B cell (primary cell): ENCODE data around the gene DLG3. TPM values are rescaled to one million over a fixed set of nuclear protein-coding genes. Genes with fewer than 3 reads are reported as not detected.

Experiments
- ATAC-seq: fragments of 200-7000 bp; cut with Tn5 transposase; one replicate; pipeline ENCODE4 v1.10.0; 2021; ENCODE audit warnings: low read depth, mild to moderate bottlenecking, moderate number of reproducible peaks, moderate library complexity
- CTCF ChIA-PET: fragments of 350-600 bp; sonication (Branson Sonifier 250); formaldehyde crosslinking; loops from one replicate; lab custom pipeline; 2021; ENCODE audit warnings: antibody characterized with exemption, inconsistent platforms; lab: Charles Lee
- POLR2A ChIA-PET: fragments of 350-600 bp; sonication (Branson Sonifier 250); formaldehyde crosslinking; loops from one replicate; lab custom pipeline; 2021; ENCODE audit warnings: antibody characterized with exemption; lab: Charles Lee
- DNase-seq: peaks from one replicate; pipeline ENCODE4 v3.0.0; 2013
- H2AFZ ChIP-seq: 2 replicates; pipeline ENCODE4 v1.6.1; 2012; ENCODE audit warnings: mild to moderate bottlenecking, low read depth, low read length; ENCODE audit not compliant: insufficient read depth, poor library complexity, severe bottlenecking
- H3K27ac ChIP-seq, 2 donors: 1 replicate in 1 of 2; 2 replicates in 1 of 2; pipeline ENCODE4 v1.5.1; 2012 to 2013; ENCODE audit warnings: low read length in 2 of 2, mild to moderate bottlenecking in 2 of 2, moderate library complexity in 1 of 2
- H3K27me3 ChIP-seq, 4 experiments: fragments of 200-600 bp in 1 of 4; sonication (generic) in 1 of 4; replicated peaks in 1 of 4; 1 replicate in 2 of 4; 2 replicates in 2 of 4; pipeline versions ENCODE4 v1.6.1 to v1.7.0; 2013 to 2016; ENCODE audit warnings: low read length in 3 of 4, mild to moderate bottlenecking in 2 of 4, mixed read lengths in 1 of 4, moderate library complexity in 1 of 4; ENCODE audit not compliant: insufficient read depth in 4 of 4, control insufficient read depth in 3 of 4; ENCODE audit errors: control extremely low read depth in 1 of 4
- H3K36me3 ChIP-seq, 2 experiments: replicated peaks in 1 of 2; 1 replicate in 1 of 2; 2 replicates in 1 of 2; pipeline versions ENCODE4 v1.6.1 to v1.7.1; 2013; ENCODE audit warnings: low read length in 1 of 2; ENCODE audit not compliant: insufficient read depth in 2 of 2, control insufficient read depth in 1 of 2; ENCODE audit errors: control extremely low read depth in 1 of 2, extremely low read depth in 1 of 2
- H3K4me1 ChIP-seq, 2 donors: fragments of 200-600 bp in 1 of 2; sonication (generic) in 1 of 2; 1 replicate in 1 of 2; 2 replicates in 1 of 2; pipeline versions ENCODE4 v1.5.1 to v1.6.1; 2013 to 2017; ENCODE audit warnings: low read length in 2 of 2; ENCODE audit not compliant: control insufficient read depth in 2 of 2, insufficient read depth in 2 of 2
- H3K4me2 ChIP-seq: replicated peaks from 2 replicates; pipeline ENCODE3; 2012; ENCODE audit warnings: mild to moderate bottlenecking, low read depth, low read length; ENCODE audit not compliant: poor library complexity, severe bottlenecking
- H3K4me3 ChIP-seq, 5 experiments: fragments of 200-600 bp in 1 of 5; sonication (generic) in 1 of 5; 1 replicate in 3 of 5; 2 replicates in 2 of 5; pipeline versions ENCODE4 v1.5.1 to v1.7.0; 2011 to 2016; ENCODE audit warnings: low read length in 4 of 5, mild to moderate bottlenecking in 4 of 5, low read depth in 2 of 5, control low read depth in 1 of 5, moderate library complexity in 1 of 5; ENCODE audit not compliant: insufficient read depth in 1 of 5; ENCODE audit errors: control extremely low read depth in 1 of 5, extremely low read depth in 1 of 5
- H3K79me2 ChIP-seq: fragments of 200-600 bp; sonication (generic); one replicate; pipeline ENCODE4 v1.6.0; 2016; ENCODE audit warnings: low read length; ENCODE audit not compliant: control insufficient read depth, insufficient read depth
- H3K9ac ChIP-seq: fragments of 200-600 bp; sonication (generic); 2 replicates; pipeline ENCODE4 v1.6.1; 2017; ENCODE audit warnings: mild to moderate bottlenecking, low read length, moderate library complexity
- H3K9me3 ChIP-seq, 3 donors: one replicate each; pipeline versions ENCODE4 v1.6.1 to v1.7.1; 2013; ENCODE audit warnings: low read length in 2 of 3; ENCODE audit not compliant: control insufficient read depth in 2 of 3, insufficient read depth in 1 of 3; ENCODE audit errors: control extremely low read depth in 1 of 3
- H4K20me1 ChIP-seq: 2 replicates; pipeline ENCODE4 v1.6.0; 2012; ENCODE audit warnings: mild to moderate bottlenecking, low read length; ENCODE audit not compliant: insufficient read depth, control insufficient read depth, poor library complexity, severe bottlenecking
- H3K27ac Mint-ChIP-seq: one replicate; pipeline ENCODE4 v1.8.0; 2021; ENCODE audit warnings: mixed read lengths
- H3K27me3 Mint-ChIP-seq: one replicate; pipeline ENCODE4 v1.8.0; 2021; ENCODE audit warnings: mixed read lengths
- H3K4me1 Mint-ChIP-seq: one replicate; pipeline ENCODE4 v1.8.0; 2021; ENCODE audit warnings: mixed read lengths
- H3K4me3 Mint-ChIP-seq: one replicate; pipeline ENCODE4 v1.8.0; 2021; ENCODE audit warnings: mixed read lengths
- H3K9me3 Mint-ChIP-seq: one replicate; pipeline ENCODE4 v1.8.0; 2022; ENCODE audit warnings: mixed read lengths; ENCODE audit not compliant: insufficient read depth
- CTCF ChIP-seq: fragments of 200-600 bp; IDR thresholded peaks from one replicate; pipeline ENCODE4 v1.8.0; 2022; ENCODE audit warnings: antibody characterized with exemption, mild to moderate bottlenecking
- EZH2 ChIP-seq: IDR thresholded peaks from 2 replicates; pipeline ENCODE4 v1.6.1; 2012; ENCODE audit warnings: borderline replicate concordance, low read depth, mild to moderate bottlenecking, moderate library complexity, low read length; ENCODE audit not compliant: insufficient read depth, poor library complexity, severe bottlenecking
- WGBS: methylation state at CpG from one replicate; pipeline ENCODE4 v1.1.5; 2013; ENCODE audit warnings: missing lambda C conversion rate; ENCODE audit not compliant: insufficient coverage; 5-methylcytosine and 5-hydroxymethylcytosine counted together
- intact Hi-C: fragments of 100-400 bp; cut with micrococcal nuclease; formaldehyde crosslinking; loops from one replicate; pipeline ENCODE4 v1.10.0; 2022
- polyA plus RNA-seq: library from polyadenylated mRNA; depleted of rRNA; stranded (reverse); fragments of >200 nt; gene quantifications from 2 replicates; pipeline ENCODE4 v1.2.3, GENCODE V29; 2012
- total RNA-seq, 2 donors: library from RNA; stranded (reverse); fragments of 120-200 nt in 1 of 2; gene quantifications; 1 replicate in 1 of 2; 2 replicates in 1 of 2; pipeline versions ENCODE4 v1.2.3 to v1.2.4, GENCODE V29; 2013 to 2022

The DLG3 gene
- total and polyA plus RNA-seq, 2 donors (not counting 1 experiment from before 2014, with no cell fraction given), result 1.5 to 6.9 TPM

DNA sequence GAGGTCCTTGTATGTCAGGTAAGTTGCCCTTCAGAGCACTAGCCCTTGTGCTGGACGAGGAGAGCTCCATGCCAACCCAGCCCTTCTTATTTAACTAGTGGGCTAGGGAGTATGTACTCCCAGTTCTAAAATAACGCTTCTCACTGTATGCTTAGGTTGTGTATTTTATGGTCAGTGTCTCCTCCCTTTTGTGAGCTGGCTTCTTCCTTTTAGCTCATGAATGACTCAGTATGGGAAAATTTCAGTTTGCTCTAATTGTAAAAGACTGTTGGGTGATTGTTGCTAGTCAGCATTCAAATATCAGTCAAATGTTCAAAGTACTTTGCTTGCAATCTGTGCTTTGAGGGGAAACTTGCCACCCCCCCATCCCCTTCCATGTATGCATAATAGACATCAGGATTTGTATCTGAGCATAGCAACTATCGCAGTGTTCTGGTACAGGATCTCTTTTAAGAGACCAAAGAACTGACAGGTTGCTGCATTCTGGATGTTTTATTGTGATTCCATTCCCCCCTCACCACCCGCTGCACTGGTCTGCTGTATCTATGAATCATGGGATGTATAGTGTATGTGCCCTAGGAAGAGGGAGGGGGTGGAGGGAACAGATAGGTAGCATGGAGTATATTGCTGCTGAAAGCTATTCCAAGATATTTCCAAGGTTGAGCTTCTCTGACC lies 34.7 kb downstream of the DLG3 start:
- no peaks in the 10 kb centered on the region for H3K36me3 ChIP-seq
- H3K4me3 ChIP-seq, result no peak overlapping the region
- Mint-ChIP-seq H3K27me3 (no peaks in the 10 kb centered on the region), H3K4me3 (no peak overlapping the region), H3K4me1 (peaks cover 1% of the 10 kb centered on the region), H3K27ac (no peak overlapping the region), H3K9me3 (no peaks in the 10 kb centered on the region)
- ChIA-PET CTCF (no interaction called here), POLR2A (no interaction called here)
- no peak overlapping the region for H3K9ac ChIP-seq
- DNase-seq, result no peak
- no peak overlapping the region for H3K27ac ChIP-seq
- 100% methylated on average over 1 of the region's 4 CpGs for WGBS
- TF ChIP-seq EZH2, result no peak
- TF ChIP-seq CTCF, result no peak
- H3K27me3 ChIP-seq, result no peaks in the 10 kb centered on the region
- H3K79me2 ChIP-seq, result no peaks in the 10 kb centered on the region
- intact Hi-C loops, result no loop called here
- H4K20me1 ChIP-seq, result no peaks in the 10 kb centered on the region
- H3K4me2 ChIP-seq, result no peak overlapping the region
- no peak overlapping the region for H2AFZ ChIP-seq
- no peak for ATAC-seq
- H3K4me1 ChIP-seq, result no peaks in the 10 kb centered on the region
- no peaks in the 10 kb centered on the region for H3K9me3 ChIP-seq

DNA sequence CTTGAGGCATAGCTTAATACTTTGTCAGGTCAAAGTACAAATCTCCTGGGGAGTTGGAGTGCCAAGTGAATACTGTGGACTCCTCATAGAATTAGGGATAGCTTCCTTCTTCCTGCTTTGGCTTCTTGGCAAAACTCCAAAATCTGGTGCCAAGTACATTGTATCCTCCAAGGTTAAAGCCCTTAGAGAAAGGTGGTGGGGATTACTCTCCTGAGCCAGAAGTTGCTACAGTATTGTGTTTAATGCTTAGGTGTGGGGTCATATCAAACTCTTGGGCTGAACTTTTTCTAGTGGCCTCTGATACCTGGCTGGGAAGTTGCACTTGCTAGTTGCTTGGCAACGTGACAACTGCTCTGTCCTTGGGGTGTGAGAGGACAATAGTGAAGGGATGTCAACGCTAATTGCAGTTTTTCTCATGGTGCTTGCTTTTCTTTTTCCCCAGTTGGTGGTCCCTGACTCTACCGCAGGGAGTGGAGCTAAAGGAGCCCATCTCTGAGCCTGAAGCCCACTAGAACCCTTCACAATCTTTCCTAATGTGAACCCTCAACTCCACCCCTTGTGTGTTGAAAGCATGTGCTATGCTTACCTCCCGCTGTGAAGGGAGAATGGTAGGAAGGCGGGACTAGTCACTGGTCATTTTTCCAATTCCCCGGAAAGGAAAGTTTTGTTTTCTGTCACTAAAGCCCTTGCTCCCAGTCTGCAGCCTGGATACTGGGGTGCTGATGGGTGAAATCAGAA lies 35.5 kb downstream of the DLG3 start:
- TF ChIP-seq CTCF (no peak), EZH2 (no peak)

More for the DNA sequence above, 35.5 kb downstream of the DLG3 start:
- no peaks in the 10 kb centered on the region for H3K27me3 Mint-ChIP-seq
- H3K4me3 Mint-ChIP-seq, result no peak overlapping the region
- no peak overlapping the region for H3K27ac ChIP-seq
- no peaks in the 10 kb centered on the region for H3K9me3 ChIP-seq
- POLR2A ChIA-PET, result no interaction called here
- H3K36me3 ChIP-seq, result no peaks in the 10 kb centered on the region
- no peak overlapping the region for H3K27ac Mint-ChIP-seq
- 50% methylated on average over 2 of the region's 6 CpGs for WGBS
- CTCF ChIA-PET, result no interaction called here
- H3K27me3 ChIP-seq, result no peaks in the 10 kb centered on the region
- intact Hi-C loops, result no loop called here
- DNase-seq, result no peak
- no peak overlapping the region for H3K4me2 ChIP-seq
- no peak overlapping the region for H2AFZ ChIP-seq
- H3K9ac ChIP-seq, result no peak overlapping the region
- H3K4me3 ChIP-seq, result no peak overlapping the region
- H3K79me2 ChIP-seq, result no peaks in the 10 kb centered on the region
- H3K4me1 Mint-ChIP-seq, result no peaks in the 10 kb centered on the region
- no peak for ATAC-seq
- H4K20me1 ChIP-seq, result no peaks in the 10 kb centered on the region
- H3K4me1 ChIP-seq, result no peaks in the 10 kb centered on the region
- H3K9me3 Mint-ChIP-seq, result no peaks in the 10 kb centered on the region
